Activated naive CD4-positive, alpha-beta T cell treated with anti-CD3 and anti-CD28 coated beads, Interleukin-2, amount 50 U/mL, for 72 hours (primary cell): Measurements from ENCODE around the gene SRMS. TPM values are rescaled to one million over a fixed set of nuclear protein-coding genes. Genes with fewer than 3 reads are reported as not detected.
"Not testable (repeated sequence)": the region's sequence is repeated elsewhere in the genome, so short reads cannot be mapped to it uniquely, and the experiment has no call there.

ENCODE experiments used
- ATAC-seq, 2 donors: fragments of 150-1000 bp; cut with Tn5 transposase; 2 replicates each; pipeline ENCODE4 v1.10.0; 2021; ENCODE audit warnings: mild to moderate bottlenecking in 2 of 2, moderate library complexity in 2 of 2
- DNase-seq, 2 donors: peaks; one replicate each; pipeline ENCODE4 v3.0.0; 2021 to 2022; ENCODE audit warnings: low spot score in 2 of 2
- H3K27ac Mint-ChIP-seq, 2 donors: one replicate each; pipeline ENCODE4 v1.8.0; 2022; ENCODE audit warnings: mild to moderate bottlenecking in 2 of 2, mixed read lengths in 2 of 2
- H3K36me3 Mint-ChIP-seq, 2 donors: one replicate each; pipeline ENCODE4 v1.8.0; 2022; ENCODE audit warnings: mixed read lengths in 2 of 2
- H3K9me3 Mint-ChIP-seq, 2 donors: one replicate each; pipeline ENCODE4 v1.8.0; 2022; ENCODE audit warnings: mixed read lengths in 2 of 2
- total RNA-seq, 2 donors: library from RNA; stranded (reverse); gene quantifications; one replicate each; pipeline ENCODE4 v1.2.3, GENCODE V29; 2022

SRMS gene
- total RNA-seq, 2 donors from 2014 or later = not detected

- ATAC-seq (no peak), DNase-seq (no peak)
- Mint-ChIP-seq H3K9me3 (no peaks in the 10 kb centered on the region), H3K36me3 (peaks cover 0 to 5% of the 10 kb centered on the region in 2 donors), H3K27ac (no peak overlapping the region)
Observed at GRCh38 chr20:63560856-63561609, 13.5 kb upstream of the SRMS start.

GRCh38 chr20:63560333-63560805 is 12.8 kb upstream of the SRMS start:
- H3K36me3 Mint-ChIP-seq = peaks cover 0 to 5% of the 10 kb centered on the region in 2 donors
- ATAC-seq (peak; percentile 33 to 60), DNase-seq (no peak)
- H3K27ac Mint-ChIP-seq = no peak overlapping the region
- no peaks in the 10 kb centered on the region for H3K9me3 Mint-ChIP-seq

- DNase-seq, H3K9me3 Mint-ChIP-seq, H3K36me3 Mint-ChIP-seq, H3K27ac Mint-ChIP-seq: not testable (repeated sequence)
- ATAC-seq = peak in 1 of 2 donors; percentile 24
Observed at GRCh38 chr20:63559485-63560332, 12.2 kb upstream of the SRMS start.

GRCh38 chr20:63558804-63559484 is 11.4 kb upstream of the SRMS start:
- Mint-ChIP-seq H3K9me3 (no peaks in the 10 kb centered on the region), H3K36me3 (peaks cover 0 to 5% of the 10 kb centered on the region in 2 donors), H3K27ac (no peak overlapping the region)
- ATAC-seq = no peak
- no peak for DNase-seq

GRCh38 chr20:63557481-63557891 is 9.9 kb upstream of the SRMS start:
- peaks cover 0 to 5% of the 10 kb centered on the region in 2 donors for H3K36me3 Mint-ChIP-seq
- DNase-seq = no peak
- ATAC-seq = no peak
- H3K9me3 Mint-ChIP-seq = no peaks in the 10 kb centered on the region
- H3K27ac Mint-ChIP-seq = no peak overlapping the region

GRCh38 chr20:63556873-63557478 is 9.4 kb upstream of the SRMS start:
- peaks cover 0 to 5% of the 10 kb centered on the region in 2 donors for H3K36me3 Mint-ChIP-seq
- no peak overlapping the region for H3K27ac Mint-ChIP-seq
- no peak for ATAC-seq
- DNase-seq = no peak
- H3K9me3 Mint-ChIP-seq = no peaks in the 10 kb centered on the region

GRCh38 chr20:63555661-63556381 is 8.3 kb upstream of the SRMS start:
- Mint-ChIP-seq H3K9me3 (no peaks in the 10 kb centered on the region), H3K27ac (no peak overlapping the region), H3K36me3 (peaks cover 0 to 5% of the 10 kb centered on the region in 2 donors)
- DNase-seq (no peak), ATAC-seq (no peak)

GRCh38 chr20:63554361-63555278 is 7.1 kb upstream of the SRMS start:
- no peak for DNase-seq

GRCh38 chr20:63553933-63554290 is 6.4 kb upstream of the SRMS start, which contains the start of gene FNDC11:
Gene FNDC11, plus strand, starts transcription at chr20:63554159. Its CDS starts 1,505 bp downstream, at chr20:63555664.
- Mint-ChIP-seq H3K27ac (peak within 1 kb of the TSS in 1 of 2 donors; percentile 72), H3K9me3 (no peaks in the 10 kb centered on the region), H3K36me3 (no peaks in the 10 kb centered on the region)
- peak; percentile 34 to 38 for ATAC-seq
- no peak for DNase-seq

More at GRCh38 chr20:63554361-63555278, 7.1 kb upstream of the SRMS start:
- H3K9me3 Mint-ChIP-seq = no peaks in the 10 kb centered on the region
- no peaks in the 10 kb centered on the region for H3K36me3 Mint-ChIP-seq
- ATAC-seq = no peak
- no peak overlapping the region for H3K27ac Mint-ChIP-seq

- ATAC-seq = peak; percentile 43 to 78
- peak in 1 of 2 donors; percentile 83 for DNase-seq
- no peaks in the 10 kb centered on the region for H3K9me3 Mint-ChIP-seq
- H3K36me3 Mint-ChIP-seq = no peaks in the 10 kb centered on the region
- H3K27ac Mint-ChIP-seq = peak overlapping the region in 1 of 2 donors; percentile 72
Observed at GRCh38 chr20:63553251-63553932, 5.8 kb upstream of the SRMS start.

GRCh38 chr20:63552481-63553249 is 5.1 kb upstream of the SRMS start:
- Mint-ChIP-seq H3K27ac (peak overlapping the region in 1 of 2 donors; percentile 72), H3K36me3 (no peaks in the 10 kb centered on the region), H3K9me3 (no peaks in the 10 kb centered on the region)
- no peak for DNase-seq
- peak; percentile 14 to 36 for ATAC-seq

GRCh38 chr20:63551068-63551467 is 3.5 kb upstream of the SRMS start:
- H3K27ac Mint-ChIP-seq = no peak overlapping the region
- no peaks in the 10 kb centered on the region for H3K36me3 Mint-ChIP-seq
- ATAC-seq = no peak

GRCh38 chr20:63549679-63550282 is 2.2 kb upstream of the SRMS start:
- H3K27ac Mint-ChIP-seq = no peak overlapping the region
- H3K36me3 Mint-ChIP-seq = no peaks in the 10 kb centered on the region
- no peaks in the 10 kb centered on the region for H3K9me3 Mint-ChIP-seq
- DNase-seq (no peak), ATAC-seq (no peak)

More at GRCh38 chr20:63551068-63551467, 3.5 kb upstream of the SRMS start:
- no peaks in the 10 kb centered on the region for H3K9me3 Mint-ChIP-seq
- no peak for DNase-seq
